Fibroblast of gingiva (primary cell): ENCODE measurements around the gene KNTC1.
"Not testable (repeated sequence)": the region's sequence is repeated elsewhere in the genome, so short reads cannot be mapped to it uniquely, and the experiment has no call there.

Experiments used
- DNase-seq: peaks from one replicate; pipeline ENCODE4 v3.0.0-alpha.2; 2011; ENCODE audit warnings: low read depth

The KNTC1 gene

GRCh38 chr12:122558745-122559641 lies 31.9 kb downstream of the KNTC1 start:
- DNase-seq = no peak

GRCh38 chr12:122560138-122560537 lies 33.1 kb downstream of the KNTC1 start:
- DNase-seq = no peak

- DNase-seq = no peak
Measured at GRCh38 chr12:122563361-122563760, 36.3 kb downstream of the KNTC1 start.

GRCh38 chr12:122566816-122567215 lies 39.8 kb downstream of the KNTC1 start:
- DNase-seq = not testable (repeated sequence)

GRCh38 chr12:122569288-122569687 lies 42.2 kb downstream of the KNTC1 start:
- no peak for DNase-seq

GRCh38 chr12:122570006-122570405 lies 43.0 kb downstream of the KNTC1 start:
- not testable (repeated sequence) for DNase-seq

- DNase-seq = no peak
Measured at GRCh38 chr12:122571821-122572220, 44.8 kb downstream of the KNTC1 start.

- DNase-seq = not testable (repeated sequence)
Measured at GRCh38 chr12:122583294-122583693, 56.2 kb downstream of the KNTC1 start.

GRCh38 chr12:122584177-122584863 lies 57.3 kb downstream of the KNTC1 start:
- no peak for DNase-seq

- no peak for DNase-seq
Measured at GRCh38 chr12:122590990-122591389, 63.9 kb downstream of the KNTC1 start.

- DNase-seq = not testable (repeated sequence)
Measured at GRCh38 chr12:122591966-122592365, 64.9 kb downstream of the KNTC1 start.

GRCh38 chr12:122592543-122592942 lies 65.5 kb downstream of the KNTC1 start:
- not testable (repeated sequence) for DNase-seq

GRCh38 chr12:122593910-122594309 lies 66.9 kb downstream of the KNTC1 start:
- no peak for DNase-seq

- DNase-seq = no peak
Measured at GRCh38 chr12:122596838-122597237, 69.8 kb downstream of the KNTC1 start.

- no peak for DNase-seq
Measured at GRCh38 chr12:122602456-122602855, 75.4 kb downstream of the KNTC1 start.

GRCh38 chr12:122604993-122605392 lies 77.9 kb downstream of the KNTC1 start:
- no peak for DNase-seq

GRCh38 chr12:122609732-122610131 lies 82.7 kb downstream of the KNTC1 start:
- peak; percentile 23 for DNase-seq

GRCh38 chr12:122610207-122610606 lies 83.2 kb downstream of the KNTC1 start:
- DNase-seq = no peak

GRCh38 chr12:122610911-122611310 lies 83.9 kb downstream of the KNTC1 start:
- DNase-seq = peak; percentile 72

GRCh38 chr12:122614839-122615238 lies 87.8 kb downstream of the KNTC1 start:
- DNase-seq = peak; percentile 40

- DNase-seq = no peak
Measured at GRCh38 chr12:122615780-122616179, 88.7 kb downstream of the KNTC1 start.

GRCh38 chr12:122635471-122635870 lies 108.4 kb downstream of the KNTC1 start:
- no peak for DNase-seq

- no peak for DNase-seq
Measured at GRCh38 chr12:122643207-122643805, 116.3 kb downstream of the KNTC1 start.
